HG03457 (cell line): ENCODE measurements around the gene HELT.

Experiments
- ATAC-seq: cut with Tn5 transposase; IDR thresholded peaks from one replicate; pipeline ENCODE4 v1.9.1; 2021; ENCODE audit warnings: moderate number of reproducible peaks; ENCODE audit not compliant: unreplicated experiment

The HELT gene

GRCh38 chr4:185003596-185004351 lies 14.5 kb upstream of the HELT start:
- ATAC-seq = no peak

- ATAC-seq = peak; percentile 22
Measured at GRCh38 chr4:185004562-185005218, 13.6 kb upstream of the HELT start.

GRCh38 chr4:185005219-185005819 lies 13.0 kb upstream of the HELT start:
- ATAC-seq = peak; percentile 83

- ATAC-seq = no peak
Measured at GRCh38 chr4:185011408-185011807, 6.9 kb upstream of the HELT start.

- ATAC-seq = no peak
Measured at GRCh38 chr4:185013417-185014125, 4.7 kb upstream of the HELT start.

- ATAC-seq = no peak
Measured at GRCh38 chr4:185015108-185015507, 3.2 kb upstream of the HELT start.

GRCh38 chr4:185016101-185016940 lies 2.0 kb upstream of the HELT start:
- ATAC-seq = no peak

GRCh38 chr4:185016946-185017758 lies 1.1 kb upstream of the HELT start:
- ATAC-seq = no peak

- no peak for ATAC-seq
Measured at GRCh38 chr4:185018834-185019455, 655 bp downstream of the HELT start.

- ATAC-seq = no peak
Measured at GRCh38 chr4:185019456-185020292, 1.4 kb downstream of the HELT start.

GRCh38 chr4:185020293-185020808 lies 2.1 kb downstream of the HELT start:
- no peak for ATAC-seq

GRCh38 chr4:185020863-185021761 lies 2.8 kb downstream of the HELT start:
- ATAC-seq = no peak

- no peak for ATAC-seq
Measured at GRCh38 chr4:185023471-185023870, 5.2 kb downstream of the HELT start.

- no peak for ATAC-seq
Measured at GRCh38 chr4:185028625-185029024, 10.3 kb downstream of the HELT start.

- no peak for ATAC-seq
Measured at GRCh38 chr4:185031611-185032010, 13.3 kb downstream of the HELT start.

GRCh38 chr4:185033072-185033471 lies 14.8 kb downstream of the HELT start:
- no peak for ATAC-seq

- no peak for ATAC-seq
Measured at GRCh38 chr4:185033950-185034349, 15.7 kb downstream of the HELT start.
